B cell (primary cell): ENCODE data around the gene ABCG1. TPM values are rescaled to one million over a fixed set of nuclear protein-coding genes. Genes with fewer than 3 reads are reported as not detected.

Source experiments
- ATAC-seq: fragments of 200-7000 bp; cut with Tn5 transposase; one replicate; pipeline ENCODE4 v1.10.0; 2021; ENCODE audit warnings: low read depth, mild to moderate bottlenecking, moderate number of reproducible peaks, moderate library complexity
- CTCF ChIA-PET: fragments of 350-600 bp; sonication (Branson Sonifier 250); formaldehyde crosslinking; loops from one replicate; lab custom pipeline; 2021; ENCODE audit warnings: antibody characterized with exemption, inconsistent platforms; lab: Charles Lee
- POLR2A ChIA-PET: fragments of 350-600 bp; sonication (Branson Sonifier 250); formaldehyde crosslinking; loops from one replicate; lab custom pipeline; 2021; ENCODE audit warnings: antibody characterized with exemption; lab: Charles Lee
- DNase-seq: peaks from one replicate; pipeline ENCODE4 v3.0.0; 2013
- H2AFZ ChIP-seq: 2 replicates; pipeline ENCODE4 v1.6.1; 2012; ENCODE audit warnings: mild to moderate bottlenecking, low read depth, low read length; ENCODE audit not compliant: insufficient read depth, poor library complexity, severe bottlenecking
- H3K27ac ChIP-seq, 2 donors: 1 replicate in 1 of 2; 2 replicates in 1 of 2; pipeline ENCODE4 v1.5.1; 2012 to 2013; ENCODE audit warnings: low read length in 2 of 2, mild to moderate bottlenecking in 2 of 2, moderate library complexity in 1 of 2
- H3K27me3 ChIP-seq, 4 experiments: fragments of 200-600 bp in 1 of 4; sonication (generic) in 1 of 4; replicated peaks in 1 of 4; 1 replicate in 2 of 4; 2 replicates in 2 of 4; pipeline versions ENCODE4 v1.6.1 to v1.7.0; 2013 to 2016; ENCODE audit warnings: low read length in 3 of 4, mild to moderate bottlenecking in 2 of 4, mixed read lengths in 1 of 4, moderate library complexity in 1 of 4; ENCODE audit not compliant: insufficient read depth in 4 of 4, control insufficient read depth in 3 of 4; ENCODE audit errors: control extremely low read depth in 1 of 4
- H3K36me3 ChIP-seq, 2 experiments: replicated peaks in 1 of 2; 1 replicate in 1 of 2; 2 replicates in 1 of 2; pipeline versions ENCODE4 v1.6.1 to v1.7.1; 2013; ENCODE audit warnings: low read length in 1 of 2; ENCODE audit not compliant: insufficient read depth in 2 of 2, control insufficient read depth in 1 of 2; ENCODE audit errors: control extremely low read depth in 1 of 2, extremely low read depth in 1 of 2
- H3K4me1 ChIP-seq, 2 donors: fragments of 200-600 bp in 1 of 2; sonication (generic) in 1 of 2; 1 replicate in 1 of 2; 2 replicates in 1 of 2; pipeline versions ENCODE4 v1.5.1 to v1.6.1; 2013 to 2017; ENCODE audit warnings: low read length in 2 of 2; ENCODE audit not compliant: control insufficient read depth in 2 of 2, insufficient read depth in 2 of 2
- H3K4me2 ChIP-seq: replicated peaks from 2 replicates; pipeline ENCODE3; 2012; ENCODE audit warnings: mild to moderate bottlenecking, low read depth, low read length; ENCODE audit not compliant: poor library complexity, severe bottlenecking
- H3K4me3 ChIP-seq, 5 experiments: fragments of 200-600 bp in 1 of 5; sonication (generic) in 1 of 5; 1 replicate in 3 of 5; 2 replicates in 2 of 5; pipeline versions ENCODE4 v1.5.1 to v1.7.0; 2011 to 2016; ENCODE audit warnings: low read length in 4 of 5, mild to moderate bottlenecking in 4 of 5, low read depth in 2 of 5, control low read depth in 1 of 5, moderate library complexity in 1 of 5; ENCODE audit not compliant: insufficient read depth in 1 of 5; ENCODE audit errors: control extremely low read depth in 1 of 5, extremely low read depth in 1 of 5
- H3K79me2 ChIP-seq: fragments of 200-600 bp; sonication (generic); one replicate; pipeline ENCODE4 v1.6.0; 2016; ENCODE audit warnings: low read length; ENCODE audit not compliant: control insufficient read depth, insufficient read depth
- H3K9ac ChIP-seq: fragments of 200-600 bp; sonication (generic); 2 replicates; pipeline ENCODE4 v1.6.1; 2017; ENCODE audit warnings: mild to moderate bottlenecking, low read length, moderate library complexity
- H3K9me3 ChIP-seq, 3 donors: one replicate each; pipeline versions ENCODE4 v1.6.1 to v1.7.1; 2013; ENCODE audit warnings: low read length in 2 of 3; ENCODE audit not compliant: control insufficient read depth in 2 of 3, insufficient read depth in 1 of 3; ENCODE audit errors: control extremely low read depth in 1 of 3
- H4K20me1 ChIP-seq: 2 replicates; pipeline ENCODE4 v1.6.0; 2012; ENCODE audit warnings: mild to moderate bottlenecking, low read length; ENCODE audit not compliant: insufficient read depth, control insufficient read depth, poor library complexity, severe bottlenecking
- H3K27ac Mint-ChIP-seq: one replicate; pipeline ENCODE4 v1.8.0; 2021; ENCODE audit warnings: mixed read lengths
- H3K27me3 Mint-ChIP-seq: one replicate; pipeline ENCODE4 v1.8.0; 2021; ENCODE audit warnings: mixed read lengths
- H3K4me1 Mint-ChIP-seq: one replicate; pipeline ENCODE4 v1.8.0; 2021; ENCODE audit warnings: mixed read lengths
- H3K4me3 Mint-ChIP-seq: one replicate; pipeline ENCODE4 v1.8.0; 2021; ENCODE audit warnings: mixed read lengths
- H3K9me3 Mint-ChIP-seq: one replicate; pipeline ENCODE4 v1.8.0; 2022; ENCODE audit warnings: mixed read lengths; ENCODE audit not compliant: insufficient read depth
- CTCF ChIP-seq: fragments of 200-600 bp; IDR thresholded peaks from one replicate; pipeline ENCODE4 v1.8.0; 2022; ENCODE audit warnings: antibody characterized with exemption, mild to moderate bottlenecking
- EZH2 ChIP-seq: IDR thresholded peaks from 2 replicates; pipeline ENCODE4 v1.6.1; 2012; ENCODE audit warnings: borderline replicate concordance, low read depth, mild to moderate bottlenecking, moderate library complexity, low read length; ENCODE audit not compliant: insufficient read depth, poor library complexity, severe bottlenecking
- WGBS: methylation state at CpG from one replicate; pipeline ENCODE4 v1.1.5; 2013; ENCODE audit warnings: missing lambda C conversion rate; ENCODE audit not compliant: insufficient coverage; 5-methylcytosine and 5-hydroxymethylcytosine counted together
- intact Hi-C: fragments of 100-400 bp; cut with micrococcal nuclease; formaldehyde crosslinking; loops from one replicate; pipeline ENCODE4 v1.10.0; 2022
- polyA plus RNA-seq: library from polyadenylated mRNA; depleted of rRNA; stranded (reverse); fragments of >200 nt; gene quantifications from 2 replicates; pipeline ENCODE4 v1.2.3, GENCODE V29; 2012
- total RNA-seq, 2 donors: library from RNA; stranded (reverse); fragments of 120-200 nt in 1 of 2; gene quantifications; 1 replicate in 1 of 2; 2 replicates in 1 of 2; pipeline versions ENCODE4 v1.2.3 to v1.2.4, GENCODE V29; 2013 to 2022

ABCG1 gene
- total and polyA plus RNA-seq, 2 donors (not counting 1 experiment from before 2014, with no cell fraction given) = 8.7 to 27.5 TPM

GRCh38 chr21:42301371-42302075 is 82.6 kb downstream of the ABCG1 start:
- peaks cover 4% of the 10 kb centered on the region for H3K4me1 Mint-ChIP-seq
- Histone ChIP-seq H3K9me3 (no peaks in the 10 kb centered on the region), H3K27me3 (peaks cover 0 to 6% (median 0%) of the 10 kb centered on the region in 4 experiments), H3K4me1 (no peaks in the 10 kb centered on the region), H3K79me2 (no peaks in the 10 kb centered on the region), H3K27ac (no peak overlapping the region), H3K9ac (no peak overlapping the region), H3K4me3 (no peak overlapping the region), H4K20me1 (no peaks in the 10 kb centered on the region), H3K36me3 (peaks cover 0 to 12% of the 10 kb centered on the region in 2 experiments), H2AFZ (no peak overlapping the region), H3K4me2 (no peak overlapping the region)
- no peak for DNase-seq
- H3K27ac Mint-ChIP-seq = no peak overlapping the region
- ChIA-PET POLR2A (no interaction called here), CTCF (interaction anchor here (0.6 to 1.6 kb wide), 4 partner anchors 8 to 137 kb away, joined by 3 to 7 read pairs (median 3); no protein-coding TSS in a partner anchor)
- no peaks in the 10 kb centered on the region for H3K9me3 Mint-ChIP-seq
- no peak overlapping the region for H3K4me3 Mint-ChIP-seq
- WGBS = 82% methylated on average over 20 of the region's 20 CpGs
- intact Hi-C loops = no loop called here
- peaks cover under 1% of the 10 kb centered on the region for H3K27me3 Mint-ChIP-seq
- TF ChIP-seq CTCF (no peak), EZH2 (no peak)
- ATAC-seq = no peak

GRCh38 chr21:42302076-42302650 is 83.2 kb downstream of the ABCG1 start:
- H3K27me3 ChIP-seq = peaks cover 0 to 12% (median under 1%) of the 10 kb centered on the region in 4 experiments
- H2AFZ ChIP-seq = no peak overlapping the region
- no peaks in the 10 kb centered on the region for H4K20me1 ChIP-seq
- Mint-ChIP-seq H3K4me3 (no peak overlapping the region), H3K27ac (no peak overlapping the region), H3K4me1 (peaks cover 4% of the 10 kb centered on the region), H3K9me3 (no peaks in the 10 kb centered on the region), H3K27me3 (peaks cover 7% of the 10 kb centered on the region)
- ChIA-PET CTCF (interaction anchor here (0.6 to 1.6 kb wide), 3 partner anchors 8 to 91 kb away, joined by 3 to 7 read pairs (median 3); no protein-coding TSS in a partner anchor), POLR2A (no interaction called here)
- WGBS = 85% methylated on average over 10 of the region's 12 CpGs
- TF ChIP-seq EZH2 (no peak), CTCF (no peak)
- H3K9ac ChIP-seq = no peak overlapping the region
- no peak overlapping the region for H3K4me2 ChIP-seq
- ATAC-seq (no peak), DNase-seq (no peak)
- H3K4me3 ChIP-seq = no peak overlapping the region
- no peaks in the 10 kb centered on the region for H3K79me2 ChIP-seq
- intact Hi-C loops = no loop called here
- no peak overlapping the region for H3K27ac ChIP-seq
- H3K9me3 ChIP-seq = no peaks in the 10 kb centered on the region
- no peaks in the 10 kb centered on the region for H3K4me1 ChIP-seq
- peaks cover 0 to 6% of the 10 kb centered on the region in 2 experiments for H3K36me3 ChIP-seq
